Keratinocyte (primary cell): ENCODE data around the gene HOXB13. TPM values are rescaled to one million over a fixed set of nuclear protein-coding genes. Genes with fewer than 3 reads are reported as not detected.

Experiments
- DNase-seq: peaks from one replicate; pipeline ENCODE4 v3.0.0-alpha.2; 2011; ENCODE audit warnings: low read depth, missing footprints, low spot score
- FAIRE-seq: peaks from 2 replicates; lab custom pipeline; 2011; peaks lifted over from hg19 to GRCh38; lab: Jason Lieb, UNC
- H2AFZ ChIP-seq: 2 replicates; pipeline ENCODE4 v1.6.0; 2012; ENCODE audit warnings: low read length, control low read depth, inconsistent platforms; ENCODE audit not compliant: control insufficient read depth
- H3K27ac ChIP-seq: 2 replicates; pipeline ENCODE4 v1.5.1; 2011; ENCODE audit warnings: low read length; ENCODE audit not compliant: control insufficient read depth, insufficient read depth
- H3K27me3 ChIP-seq: 3 replicates; pipeline ENCODE4 v1.6.0; 2011; ENCODE audit warnings: low read length; ENCODE audit not compliant: control insufficient read depth, insufficient read depth; ENCODE audit errors: extremely low read depth
- H3K36me3 ChIP-seq, 2 experiments: 2 replicates in 1 of 2; 3 replicates in 1 of 2; pipeline ENCODE4 v1.5.1; 2011; ENCODE audit warnings: low read length in 2 of 2, mild to moderate bottlenecking in 1 of 2; ENCODE audit not compliant: control insufficient read depth in 2 of 2, insufficient read depth in 2 of 2; ENCODE audit errors: extremely low read depth in 1 of 2
- H3K4me1 ChIP-seq: 3 replicates; pipeline ENCODE4 v1.5.1; 2011; ENCODE audit warnings: low read length; ENCODE audit not compliant: control insufficient read depth, insufficient read depth; ENCODE audit errors: extremely low read depth
- H3K4me2 ChIP-seq: 3 replicates; pipeline ENCODE4 v1.6.0; 2011; ENCODE audit warnings: low read depth, low read length; ENCODE audit not compliant: control insufficient read depth, insufficient read depth; ENCODE audit errors: extremely low read depth
- H3K4me3 ChIP-seq, 3 experiments: fragments of 200-600 bp in 1 of 3; sonication (generic) in 1 of 3; 2 replicates in 2 of 3; 3 replicates in 1 of 3; pipeline ENCODE4 v1.5.1; 2011 to 2016; ENCODE audit warnings: low read length in 3 of 3, mild to moderate bottlenecking in 3 of 3, control low read depth in 2 of 3, inconsistent platforms in 1 of 3, low read depth in 1 of 3, mixed read lengths in 1 of 3, mixed run types in 1 of 3, moderate library complexity in 1 of 3; ENCODE audit not compliant: control insufficient read depth in 2 of 3, insufficient read depth in 2 of 3; ENCODE audit errors: extremely low read depth in 1 of 3
- H3K79me2 ChIP-seq: 2 replicates; pipeline ENCODE4 v1.6.0; 2012; ENCODE audit warnings: low read length; ENCODE audit not compliant: control insufficient read depth, insufficient read depth
- H3K9ac ChIP-seq: 3 replicates; pipeline ENCODE4 v1.6.0; 2011; ENCODE audit warnings: low read length; ENCODE audit not compliant: control insufficient read depth, insufficient read depth; ENCODE audit errors: extremely low read depth
- H3K9me1 ChIP-seq: 3 replicates; pipeline ENCODE4 v1.6.0; 2011; ENCODE audit warnings: low read length; ENCODE audit not compliant: control insufficient read depth, insufficient read depth; ENCODE audit errors: extremely low read depth
- H3K9me3 ChIP-seq: 2 replicates; pipeline ENCODE4 v1.5.1; 2012; ENCODE audit warnings: low read depth, low read length; ENCODE audit not compliant: control insufficient read depth
- H4K20me1 ChIP-seq: 3 replicates; pipeline ENCODE4 v1.6.0; 2011; ENCODE audit warnings: low read length; ENCODE audit not compliant: control insufficient read depth, insufficient read depth; ENCODE audit errors: extremely low read depth
- EZH2 ChIP-seq: IDR thresholded peaks from one replicate; pipeline ENCODE4 v1.6.1; 2012; ENCODE audit warnings: inconsistent platforms, mild to moderate bottlenecking, low read length, moderate library complexity
- dilution Hi-C: fragments of 300-500 bp; cut with MboI; formaldehyde crosslinking; loops from one replicate; pipeline ENCODE4 v1.7.0; 2020; ENCODE audit warnings: low sequenced_read_pairs; ENCODE audit not compliant: extremely low pct_ligation_motif_present
- polyA plus RNA-seq, 5 experiments: library from polyadenylated mRNA; depleted of rRNA in 3 of 5; stranded (reverse) in 3 of 5; stranded (forward) in 1 of 5; unstranded in 1 of 5; fragments of >200 nt; gene quantifications; 1 replicate in 1 of 5; 2 replicates in 3 of 5; 3 replicates in 1 of 5; pipeline versions ENCODE4 v1.2.1 to v1.2.3, GENCODE V29; 2011 to 2012; ENCODE audit warnings: missing spikeins in 2 of 5, low read depth in 1 of 5, low replicate concordance in 1 of 5
- TF ChIP-seq, protein P1 (sequence below), 3 experiments: IDR thresholded peaks in 1 of 3; conservative IDR thresholded peaks in 1 of 3; optimal IDR thresholded peaks in 1 of 3; 2 replicates in 2 of 3; 3 replicates in 1 of 3; pipeline versions ENCODE3 to v1.5.1; 2011; ENCODE audit warnings: low read length in 3 of 3, mild to moderate bottlenecking in 3 of 3, moderate library complexity in 2 of 3, control low read depth in 1 of 3, inconsistent platforms in 1 of 3; ENCODE audit not compliant: insufficient read depth in 2 of 3; ENCODE audit errors: extremely low read depth in 1 of 3

The HOXB13 gene
- polyA plus RNA-seq, 1 donor (not counting 4 experiments of a cell fraction or from before 2014, with no cell fraction given): not detected

DNA sequence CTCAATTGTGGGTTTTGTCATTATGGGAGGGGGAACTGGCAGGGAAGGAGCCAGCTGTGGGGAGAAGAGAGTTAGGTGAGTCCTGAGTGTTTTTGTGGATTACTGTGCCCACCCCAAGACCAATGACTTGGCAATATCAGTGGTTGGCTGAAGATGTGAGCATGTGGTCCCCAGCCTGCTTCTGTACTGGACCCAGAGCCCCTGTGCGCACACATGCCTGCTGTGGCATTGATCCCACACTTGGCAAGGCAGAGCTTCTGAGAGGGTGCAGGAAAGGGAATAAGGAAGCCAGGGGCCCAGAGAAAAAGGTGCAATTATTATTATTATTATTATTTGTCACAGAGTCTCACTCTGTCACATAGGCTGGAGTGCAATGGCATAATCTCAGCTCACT is 7.5 kb downstream of the HOXB13 start:
- Histone ChIP-seq H3K9ac (no peak overlapping the region), H3K79me2 (no peaks in the 10 kb centered on the region), H4K20me1 (peaks cover 7% of the 10 kb centered on the region), H3K4me3 (no peak overlapping the region), H3K27me3 (peaks cover 97% of the 10 kb centered on the region), H3K9me3 (no peaks in the 10 kb centered on the region), H3K4me2 (no peak overlapping the region), H2AFZ (no peak overlapping the region), H3K4me1 (peaks cover 4% of the 10 kb centered on the region), H3K36me3 (no peaks in the 10 kb centered on the region), H3K9me1 (no peaks in the 10 kb centered on the region), H3K27ac (no peak overlapping the region)
- no peak for FAIRE-seq
- no peak for TF ChIP-seq EZH2
- TF ChIP-seq, protein P1, sequence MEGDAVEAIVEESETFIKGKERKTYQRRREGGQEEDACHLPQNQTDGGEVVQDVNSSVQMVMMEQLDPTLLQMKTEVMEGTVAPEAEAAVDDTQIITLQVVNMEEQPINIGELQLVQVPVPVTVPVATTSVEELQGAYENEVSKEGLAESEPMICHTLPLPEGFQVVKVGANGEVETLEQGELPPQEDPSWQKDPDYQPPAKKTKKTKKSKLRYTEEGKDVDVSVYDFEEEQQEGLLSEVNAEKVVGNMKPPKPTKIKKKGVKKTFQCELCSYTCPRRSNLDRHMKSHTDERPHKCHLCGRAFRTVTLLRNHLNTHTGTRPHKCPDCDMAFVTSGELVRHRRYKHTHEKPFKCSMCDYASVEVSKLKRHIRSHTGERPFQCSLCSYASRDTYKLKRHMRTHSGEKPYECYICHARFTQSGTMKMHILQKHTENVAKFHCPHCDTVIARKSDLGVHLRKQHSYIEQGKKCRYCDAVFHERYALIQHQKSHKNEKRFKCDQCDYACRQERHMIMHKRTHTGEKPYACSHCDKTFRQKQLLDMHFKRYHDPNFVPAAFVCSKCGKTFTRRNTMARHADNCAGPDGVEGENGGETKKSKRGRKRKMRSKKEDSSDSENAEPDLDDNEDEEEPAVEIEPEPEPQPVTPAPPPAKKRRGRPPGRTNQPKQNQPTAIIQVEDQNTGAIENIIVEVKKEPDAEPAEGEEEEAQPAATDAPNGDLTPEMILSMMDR (optimal IDR thresholded peaks at IDR 0.05 in 1 of 3, IDR thresholded peaks at IDR 0.05 in 1 of 3, conservative IDR thresholded peaks at IDR 0.05 in 1 of 3; ENCODE audit: extremely low read depth in 1 of 3, insufficient read depth in 2 of 3, low read length in 3 of 3): no peak
- DNase-seq: no peak
- dilution Hi-C loops: no loop called here

DNA sequence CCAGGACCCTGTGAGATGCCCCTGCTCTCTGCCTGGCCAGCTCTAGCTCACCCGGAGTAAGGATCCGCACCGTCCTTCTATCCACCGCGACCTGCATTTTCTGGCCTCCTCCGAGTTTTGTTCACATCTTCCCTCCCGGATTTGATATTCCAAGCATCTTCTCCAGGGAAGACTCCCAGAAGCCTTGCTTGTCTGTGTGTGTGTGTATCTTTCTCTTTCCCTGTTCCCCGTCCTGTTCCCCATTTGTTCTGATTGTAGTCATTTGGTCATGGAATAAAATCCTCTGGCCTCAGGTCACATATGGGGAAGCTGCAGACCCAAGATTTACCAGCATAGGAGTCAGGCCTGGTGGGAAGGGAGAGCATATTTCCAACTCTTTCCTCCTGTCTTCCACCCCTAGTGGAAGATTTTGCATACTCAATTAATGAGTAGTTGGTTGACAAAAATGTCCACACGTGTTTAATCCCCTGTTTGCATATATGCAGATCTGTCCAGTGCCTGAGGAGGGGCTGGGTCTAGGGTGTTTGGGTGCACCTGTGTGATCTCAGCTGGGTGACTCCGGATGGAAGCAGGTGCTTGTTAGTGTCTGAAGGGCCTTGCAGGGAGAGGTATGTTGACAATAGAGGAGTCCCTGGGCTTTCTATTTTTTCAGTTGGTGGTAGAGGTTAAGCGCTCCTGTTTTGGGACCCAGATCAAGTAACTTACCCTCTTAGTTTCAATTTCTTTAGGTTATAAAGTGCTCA is 8.1 kb downstream of the HOXB13 start:
- Histone ChIP-seq H3K79me2 (no peaks in the 10 kb centered on the region), H2AFZ (no peak overlapping the region), H3K27ac (no peak overlapping the region), H3K9ac (no peak overlapping the region), H3K36me3 (no peaks in the 10 kb centered on the region), H3K27me3 (peaks cover 97% of the 10 kb centered on the region), H3K9me3 (no peaks in the 10 kb centered on the region), H3K9me1 (no peaks in the 10 kb centered on the region), H3K4me2 (no peak overlapping the region), H4K20me1 (peaks cover 7% of the 10 kb centered on the region), H3K4me3 (no peak overlapping the region), H3K4me1 (peaks cover 4% of the 10 kb centered on the region)
- DNase-seq (no peak), FAIRE-seq (no peak)
- dilution Hi-C loops: no loop called here
- peak; percentile 76 for TF ChIP-seq EZH2
- TF ChIP-seq, protein P1 (optimal IDR thresholded peaks at IDR 0.05 in 1 of 3, IDR thresholded peaks at IDR 0.05 in 1 of 3, conservative IDR thresholded peaks at IDR 0.05 in 1 of 3; ENCODE audit: extremely low read depth in 1 of 3, insufficient read depth in 2 of 3, low read length in 3 of 3): no peak
